ENCODE measurements around the gene ADAMTSL3. TPM values are rescaled to one million over a fixed set of nuclear protein-coding genes. Genes with fewer than 3 reads are reported as not detected.

ADAMTSL3 gene
- total and polyA plus RNA-seq, 2 of the 8 experiments (the other 6 are each of a cell fraction or from before 2014, with no cell fraction given): 0.35 to 1.4 TPM

DNA sequence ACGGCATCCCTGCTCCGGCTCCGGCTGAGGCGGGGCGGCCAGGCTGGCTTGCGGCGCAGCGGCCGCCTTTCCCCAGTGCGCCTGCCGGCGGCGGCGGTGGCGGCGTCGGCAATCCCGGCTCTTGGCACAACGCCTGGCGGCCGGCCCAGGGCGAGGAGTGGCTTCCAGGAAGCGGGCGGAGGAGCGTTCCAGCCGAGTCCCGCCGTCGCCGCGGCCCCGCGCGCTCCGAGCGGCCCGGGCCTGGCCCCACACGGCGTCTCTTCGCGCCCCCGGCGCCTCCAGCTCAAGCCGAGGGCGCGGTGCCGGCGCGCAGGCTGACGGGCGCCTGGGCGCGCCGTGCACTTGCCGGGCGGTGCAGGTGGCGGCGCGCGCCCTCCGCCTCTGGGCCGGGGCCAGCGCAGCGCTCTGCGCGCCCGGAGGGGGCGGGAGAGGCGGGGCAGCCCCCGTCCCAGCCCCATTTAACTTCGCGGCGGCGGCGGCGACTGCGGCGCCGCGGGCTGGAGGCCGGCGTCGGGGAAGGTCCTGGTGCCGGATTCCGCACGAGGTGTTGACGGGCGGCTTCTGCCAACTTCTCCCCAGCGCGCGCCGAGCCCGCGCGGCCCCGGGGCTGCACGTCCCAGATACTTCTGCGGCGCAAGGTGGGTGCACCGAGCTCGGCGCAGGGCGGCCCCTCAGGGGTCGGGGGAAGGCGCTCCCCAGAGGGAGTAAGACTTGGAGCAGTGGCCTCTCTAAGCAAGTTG lies at the start of gene ADAMTSL3 (continued):
- no peak for TF ChIP-seq GABPA (IDR thresholded peaks at IDR 0.05; ENCODE audit: borderline replicate concordance, insufficient read depth, low read length)
- TF ChIP-seq KDM4A (IDR thresholded peaks at IDR 0.05; ENCODE audit: low read depth, low read length, severe bottlenecking): peak; percentile 91
- no peak for TF ChIP-seq ASH2L (IDR thresholded peaks at IDR 0.05; ENCODE audit: low read length)
- no peak for TF ChIP-seq CBX8 (IDR thresholded peaks at IDR 0.05; ENCODE audit: borderline replicate concordance, low read depth, low read length)
- TF ChIP-seq SP2 (IDR thresholded peaks at IDR 0.05; ENCODE audit: low read length): no peak
- no peak for TF ChIP-seq SIN3A (conservative IDR thresholded peaks at IDR 0.05 in 1 of 2, IDR thresholded peaks at IDR 0.05 in 1 of 2; ENCODE audit: low read depth in 1 of 2, low read length in 2 of 2)
- TF ChIP-seq, protein P1, sequence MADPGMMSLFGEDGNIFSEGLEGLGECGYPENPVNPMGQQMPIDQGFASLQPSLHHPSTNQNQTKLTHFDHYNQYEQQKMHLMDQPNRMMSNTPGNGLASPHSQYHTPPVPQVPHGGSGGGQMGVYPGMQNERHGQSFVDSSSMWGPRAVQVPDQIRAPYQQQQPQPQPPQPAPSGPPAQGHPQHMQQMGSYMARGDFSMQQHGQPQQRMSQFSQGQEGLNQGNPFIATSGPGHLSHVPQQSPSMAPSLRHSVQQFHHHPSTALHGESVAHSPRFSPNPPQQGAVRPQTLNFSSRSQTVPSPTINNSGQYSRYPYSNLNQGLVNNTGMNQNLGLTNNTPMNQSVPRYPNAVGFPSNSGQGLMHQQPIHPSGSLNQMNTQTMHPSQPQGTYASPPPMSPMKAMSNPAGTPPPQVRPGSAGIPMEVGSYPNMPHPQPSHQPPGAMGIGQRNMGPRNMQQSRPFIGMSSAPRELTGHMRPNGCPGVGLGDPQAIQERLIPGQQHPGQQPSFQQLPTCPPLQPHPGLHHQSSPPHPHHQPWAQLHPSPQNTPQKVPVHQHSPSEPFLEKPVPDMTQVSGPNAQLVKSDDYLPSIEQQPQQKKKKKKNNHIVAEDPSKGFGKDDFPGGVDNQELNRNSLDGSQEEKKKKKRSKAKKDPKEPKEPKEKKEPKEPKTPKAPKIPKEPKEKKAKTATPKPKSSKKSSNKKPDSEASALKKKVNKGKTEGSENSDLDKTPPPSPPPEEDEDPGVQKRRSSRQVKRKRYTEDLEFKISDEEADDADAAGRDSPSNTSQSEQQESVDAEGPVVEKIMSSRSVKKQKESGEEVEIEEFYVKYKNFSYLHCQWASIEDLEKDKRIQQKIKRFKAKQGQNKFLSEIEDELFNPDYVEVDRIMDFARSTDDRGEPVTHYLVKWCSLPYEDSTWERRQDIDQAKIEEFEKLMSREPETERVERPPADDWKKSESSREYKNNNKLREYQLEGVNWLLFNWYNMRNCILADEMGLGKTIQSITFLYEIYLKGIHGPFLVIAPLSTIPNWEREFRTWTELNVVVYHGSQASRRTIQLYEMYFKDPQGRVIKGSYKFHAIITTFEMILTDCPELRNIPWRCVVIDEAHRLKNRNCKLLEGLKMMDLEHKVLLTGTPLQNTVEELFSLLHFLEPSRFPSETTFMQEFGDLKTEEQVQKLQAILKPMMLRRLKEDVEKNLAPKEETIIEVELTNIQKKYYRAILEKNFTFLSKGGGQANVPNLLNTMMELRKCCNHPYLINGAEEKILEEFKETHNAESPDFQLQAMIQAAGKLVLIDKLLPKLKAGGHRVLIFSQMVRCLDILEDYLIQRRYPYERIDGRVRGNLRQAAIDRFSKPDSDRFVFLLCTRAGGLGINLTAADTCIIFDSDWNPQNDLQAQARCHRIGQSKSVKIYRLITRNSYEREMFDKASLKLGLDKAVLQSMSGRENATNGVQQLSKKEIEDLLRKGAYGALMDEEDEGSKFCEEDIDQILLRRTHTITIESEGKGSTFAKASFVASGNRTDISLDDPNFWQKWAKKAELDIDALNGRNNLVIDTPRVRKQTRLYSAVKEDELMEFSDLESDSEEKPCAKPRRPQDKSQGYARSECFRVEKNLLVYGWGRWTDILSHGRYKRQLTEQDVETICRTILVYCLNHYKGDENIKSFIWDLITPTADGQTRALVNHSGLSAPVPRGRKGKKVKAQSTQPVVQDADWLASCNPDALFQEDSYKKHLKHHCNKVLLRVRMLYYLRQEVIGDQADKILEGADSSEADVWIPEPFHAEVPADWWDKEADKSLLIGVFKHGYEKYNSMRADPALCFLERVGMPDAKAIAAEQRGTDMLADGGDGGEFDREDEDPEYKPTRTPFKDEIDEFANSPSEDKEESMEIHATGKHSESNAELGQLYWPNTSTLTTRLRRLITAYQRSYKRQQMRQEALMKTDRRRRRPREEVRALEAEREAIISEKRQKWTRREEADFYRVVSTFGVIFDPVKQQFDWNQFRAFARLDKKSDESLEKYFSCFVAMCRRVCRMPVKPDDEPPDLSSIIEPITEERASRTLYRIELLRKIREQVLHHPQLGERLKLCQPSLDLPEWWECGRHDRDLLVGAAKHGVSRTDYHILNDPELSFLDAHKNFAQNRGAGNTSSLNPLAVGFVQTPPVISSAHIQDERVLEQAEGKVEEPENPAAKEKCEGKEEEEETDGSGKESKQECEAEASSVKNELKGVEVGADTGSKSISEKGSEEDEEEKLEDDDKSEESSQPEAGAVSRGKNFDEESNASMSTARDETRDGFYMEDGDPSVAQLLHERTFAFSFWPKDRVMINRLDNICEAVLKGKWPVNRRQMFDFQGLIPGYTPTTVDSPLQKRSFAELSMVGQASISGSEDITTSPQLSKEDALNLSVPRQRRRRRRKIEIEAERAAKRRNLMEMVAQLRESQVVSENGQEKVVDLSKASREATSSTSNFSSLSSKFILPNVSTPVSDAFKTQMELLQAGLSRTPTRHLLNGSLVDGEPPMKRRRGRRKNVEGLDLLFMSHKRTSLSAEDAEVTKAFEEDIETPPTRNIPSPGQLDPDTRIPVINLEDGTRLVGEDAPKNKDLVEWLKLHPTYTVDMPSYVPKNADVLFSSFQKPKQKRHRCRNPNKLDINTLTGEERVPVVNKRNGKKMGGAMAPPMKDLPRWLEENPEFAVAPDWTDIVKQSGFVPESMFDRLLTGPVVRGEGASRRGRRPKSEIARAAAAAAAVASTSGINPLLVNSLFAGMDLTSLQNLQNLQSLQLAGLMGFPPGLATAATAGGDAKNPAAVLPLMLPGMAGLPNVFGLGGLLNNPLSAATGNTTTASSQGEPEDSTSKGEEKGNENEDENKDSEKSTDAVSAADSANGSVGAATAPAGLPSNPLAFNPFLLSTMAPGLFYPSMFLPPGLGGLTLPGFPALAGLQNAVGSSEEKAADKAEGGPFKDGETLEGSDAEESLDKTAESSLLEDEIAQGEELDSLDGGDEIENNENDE (IDR thresholded peaks at IDR 0.05; ENCODE audit: insufficient replicate concordance, low read length): no peak
